Adrenal gland (tissue), 12 donors: ENCODE results near the gene SP3. TPM values are rescaled to one million over a fixed set of nuclear protein-coding genes. Genes with fewer than 3 reads are reported as not detected.

ENCODE experiments used
- DNase-seq, 7 donors: peaks; one replicate each; pipeline ENCODE4 v3.0.0-alpha.2; 2019 to 2020
- H3K27ac ChIP-seq, 5 donors: fragments of 200-600 bp; sonication (generic) in 4 of 5; 1 replicate in 3 of 5; 2 replicates in 2 of 5; pipeline versions ENCODE4 v1.5.1 to v1.8.0; 2016 to 2020; ENCODE audit warnings: mild to moderate bottlenecking in 1 of 5
- H3K27me3 ChIP-seq: fragments of 200-600 bp; 2 replicates; pipeline ENCODE4 v1.8.0; 2021
- H3K36me3 ChIP-seq, 2 donors: fragments of 200-600 bp; replicated peaks in 1 of 2; 1 replicate in 1 of 2; 2 replicates in 1 of 2; pipeline versions ENCODE4 v1.5.1 to v1.8.0; 2018 to 2022
- H3K4me1 ChIP-seq, 2 donors: fragments of 200-600 bp; replicated peaks in 1 of 2; 1 replicate in 1 of 2; 2 replicates in 1 of 2; pipeline versions ENCODE4 v1.5.1 to v1.8.0; 2018 to 2021
- H3K4me3 ChIP-seq, 4 donors: fragments of 200-600 bp; sonication (generic) in 3 of 4; one replicate each; pipeline ENCODE4 v1.5.1; 2016 to 2018
- H3K9me3 ChIP-seq, 3 donors: fragments of 200-600 bp; sonication (generic) in 1 of 3; replicated peaks in 1 of 3; 1 replicate in 2 of 3; 2 replicates in 1 of 3; pipeline versions ENCODE4 v1.5.1 to v1.8.0; 2016 to 2021
- CTCF ChIP-seq, 6 experiments: fragments of 450-650 bp in 4 of 6; fragments of 200-600 bp in 2 of 6; sonication (generic) in 1 of 6; IDR thresholded peaks; 1 replicate in 5 of 6; 2 replicates in 1 of 6; pipeline versions ENCODE4 v1.5.1 to v1.8.0; 2016 to 2021; ENCODE audit warnings: antibody characterized with exemption in 6 of 6, mild to moderate bottlenecking in 2 of 6, moderate library complexity in 1 of 6
- POLR2A ChIP-seq, 2 donors: fragments of 450-650 bp; IDR thresholded peaks; one replicate each; pipeline ENCODE4 v1.6.1; 2017; ENCODE audit warnings: antibody characterized with exemption in 2 of 2, mild to moderate bottlenecking in 2 of 2, moderate library complexity in 1 of 2
- WGBS, 4 donors: extraction: QIAGEN DNeasy Blood & Tissue Kit in 2 of 4; methylation state at CpG; one replicate each; pipeline versions ENCODE4 v1.1.5 to v1.1.7; 2013 to 2017; 5-methylcytosine and 5-hydroxymethylcytosine counted together
- intact Hi-C, 2 donors: fragments of 100-400 bp; cut with DNase I; formaldehyde crosslinking; loops; one replicate each; pipeline versions ENCODE4 v1.14.1 to v1.15.0; 2022 to 2023
- polyA plus RNA-seq, 3 donors: library from polyadenylated mRNA; stranded (reverse); fragments of 200-250 nt in 2 of 3; fragments of 350-450 nt in 1 of 3; fragmentation: Illumina TruSeq in 1 of 3; extraction: RNeasy Lipid Tissue Mini Kit (QIAGEN cat#74804) in 1 of 3; gene quantifications; one replicate each; pipeline ENCODE4 v1.2.3, GENCODE V29; 2013 to 2014
- total RNA-seq, 9 donors: library from RNA; depleted of rRNA in 4 of 9; stranded (reverse); fragments of >200 nt in 4 of 9; fragments of 120-200 nt in 1 of 9; fragmentation: NEBNext Ultra II Directional in 1 of 9; extraction: Animal tissue kit (Norgen Biotek cat#: 25700) in 1 of 9; gene quantifications; one replicate each; pipeline versions ENCODE4 v1.1.0 to v1.2.4, GENCODE V29; 2013 to 2023
- donor health status: healthy with polysubstance abuse.
- donor health status: Bipolar disorder and iron deficiency.
- donor health status: DM: yes; HTN: yes; CAD: no.
- donor health status: DM: no; HTN: no; CAD: no.
- donor health status: DM: no; HTN: no; CAD: no.
- donor health status: DM: yes; HTN: yes; CAD: no.

SP3 gene
- total and polyA plus RNA-seq, 12 donors, result 8.9 to 118 (median 54.4) TPM

- DNase-seq, result peak in 6 of 7 donors; percentile 45 to 73 (median 57)
- no peak overlapping the region for H3K4me3 ChIP-seq
Measured at GRCh38 chr2:173990970-173991819, 26.0 kb upstream of the SP3 start.

DNA sequence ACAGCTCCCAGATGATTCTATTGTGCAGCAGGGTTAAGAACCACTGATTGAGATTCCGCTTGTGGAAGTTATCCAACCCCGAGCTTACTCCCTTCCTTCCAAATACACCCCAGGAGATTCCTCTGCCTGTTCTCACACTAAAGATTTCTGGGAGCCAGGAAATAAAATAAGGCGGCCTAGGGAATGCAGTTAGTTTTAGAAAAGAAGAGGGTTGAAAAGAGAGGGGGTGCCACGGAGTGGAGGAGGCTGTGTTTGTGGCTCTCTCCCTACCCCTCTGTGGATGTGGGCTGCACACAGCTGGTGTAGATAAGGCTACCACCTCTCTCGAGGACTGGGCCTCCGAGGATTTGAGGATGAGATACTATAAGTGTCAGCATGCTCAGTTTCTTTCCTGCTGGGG, 25.1 kb upstream of the SP3 start:
- no peaks in the 10 kb centered on the region for H3K36me3 ChIP-seq
- intact Hi-C loops, result no loop called here
- DNase-seq, result no peak
- H3K27ac ChIP-seq, result no peak overlapping the region
- H3K9me3 ChIP-seq, result no peaks in the 10 kb centered on the region
- peaks cover 0 to 16% of the 10 kb centered on the region in 2 donors for H3K4me1 ChIP-seq
- no peak for TF ChIP-seq POLR2A (IDR thresholded peaks at IDR 0.05)
- TF ChIP-seq CTCF (IDR thresholded peaks at IDR 0.05), result no peak
- H3K27me3 ChIP-seq, result no peaks in the 10 kb centered on the region
- H3K4me3 ChIP-seq, result no peak overlapping the region
- WGBS, 4 donors, result 64 to 81% (median 74%) methylated on average over 6 of the region's 6 CpGs

More at GRCh38 chr2:173990970-173991819, 26.0 kb upstream of the SP3 start:
- Histone ChIP-seq H3K4me1 (peaks cover 0 to 16% of the 10 kb centered on the region in 2 donors), H3K27me3 (no peaks in the 10 kb centered on the region), H3K36me3 (no peaks in the 10 kb centered on the region), H3K27ac (no peak overlapping the region), H3K9me3 (no peaks in the 10 kb centered on the region)
- TF ChIP-seq CTCF (IDR thresholded peaks at IDR 0.05) (no peak), POLR2A (IDR thresholded peaks at IDR 0.05) (no peak)
- WGBS, 4 donors, result 24 to 51% (median 37%) methylated on average over 13 of the region's 13 CpGs
- intact Hi-C loops, result no loop called here

GRCh38 chr2:173989884-173990215, 24.7 kb upstream of the SP3 start:
- Histone ChIP-seq H3K27ac (no peak overlapping the region), H3K36me3 (no peaks in the 10 kb centered on the region), H3K4me3 (no peak overlapping the region), H3K27me3 (no peaks in the 10 kb centered on the region), H3K4me1 (peaks cover 0 to 19% of the 10 kb centered on the region in 2 donors), H3K9me3 (no peaks in the 10 kb centered on the region)
- intact Hi-C loops, result no loop called here
- TF ChIP-seq CTCF (IDR thresholded peaks at IDR 0.05), result no peak
- no peak for TF ChIP-seq POLR2A (IDR thresholded peaks at IDR 0.05)
- DNase-seq, result no peak
- WGBS, 4 donors, result 54 to 89% (median 74%) methylated on average over 1 of the region's 1 CpG

DNA sequence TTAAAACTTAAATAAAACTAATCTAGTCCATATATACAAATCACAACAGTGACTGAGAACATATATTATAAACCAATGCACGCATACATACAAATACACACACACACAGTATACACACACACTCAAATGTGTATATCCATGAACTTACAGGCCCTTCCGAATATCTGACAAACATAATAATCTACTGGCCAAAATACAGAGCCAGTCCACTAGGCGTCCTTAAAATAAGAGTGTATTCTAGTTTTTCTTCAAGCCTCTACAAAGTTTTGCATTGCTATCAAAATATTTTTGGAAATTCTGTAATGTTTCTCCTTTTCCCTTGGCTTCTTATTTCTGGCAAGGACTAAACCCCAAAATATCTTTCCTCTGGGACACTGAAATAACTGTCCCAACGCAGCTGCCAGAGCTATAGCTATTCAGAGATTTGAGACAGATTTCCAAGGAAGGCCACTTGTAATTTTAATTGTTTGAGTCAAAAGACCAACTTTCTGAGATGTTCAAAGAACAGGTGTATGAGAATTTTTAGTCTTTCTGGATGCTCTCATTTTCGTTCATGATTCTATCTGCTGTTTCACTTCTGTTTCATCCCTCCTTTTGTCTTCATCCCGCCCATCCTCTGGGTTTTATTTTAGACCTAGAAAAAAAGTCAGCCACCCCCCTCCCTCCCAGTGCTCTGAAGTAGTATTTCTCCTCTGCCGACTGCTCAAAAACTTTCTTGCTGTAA, 24.1 kb upstream of the SP3 start:
- WGBS, 4 donors, result 54 to 72% (median 61%) methylated on average over 7 of the region's 7 CpGs
- Histone ChIP-seq H3K4me3 (no peak overlapping the region), H3K9me3 (no peaks in the 10 kb centered on the region), H3K27me3 (no peaks in the 10 kb centered on the region), H3K36me3 (no peaks in the 10 kb centered on the region), H3K27ac (no peak overlapping the region), H3K4me1 (peaks cover 0 to 21% of the 10 kb centered on the region in 2 donors)
- TF ChIP-seq CTCF (IDR thresholded peaks at IDR 0.05) (no peak), POLR2A (IDR thresholded peaks at IDR 0.05) (no peak)
- intact Hi-C loops, result no loop called here
- DNase-seq, result no peak
